Osteocyte (in vitro differentiated cells): ENCODE results near the gene PIGBOS1. TPM values are rescaled to one million over a fixed set of nuclear protein-coding genes. Genes with fewer than 3 reads are reported as not detected.
"Not testable (repeated sequence)": the region's sequence is repeated elsewhere in the genome, so short reads cannot be mapped to it uniquely, and the experiment has no call there.

Experiments
- DNase-seq: peaks from one replicate; pipeline ENCODE4 v3.0.0; 2021; ENCODE audit warnings: mixed read lengths; ENCODE audit not compliant: unreplicated experiment; ENCODE audit errors: extremely low spot score
- H3K27ac Mint-ChIP-seq: one replicate; pipeline ENCODE4 v1.8.0; 2021; ENCODE audit warnings: mild to moderate bottlenecking, mixed read lengths; ENCODE audit not compliant: unreplicated experiment
- H3K27me3 Mint-ChIP-seq: one replicate; pipeline ENCODE4 v1.8.0; 2021; ENCODE audit warnings: mixed read lengths; ENCODE audit not compliant: unreplicated experiment
- H3K36me3 Mint-ChIP-seq: one replicate; pipeline ENCODE4 v1.8.0; 2021; ENCODE audit warnings: mixed read lengths; ENCODE audit not compliant: unreplicated experiment
- H3K4me1 Mint-ChIP-seq: one replicate; pipeline ENCODE4 v1.8.0; 2021; ENCODE audit warnings: mixed read lengths; ENCODE audit not compliant: unreplicated experiment
- H3K4me3 Mint-ChIP-seq: one replicate; pipeline ENCODE4 v1.8.0; 2021; ENCODE audit warnings: mild to moderate bottlenecking, moderate library complexity, mixed read lengths; ENCODE audit not compliant: unreplicated experiment
- H3K9me3 Mint-ChIP-seq: one replicate; pipeline ENCODE4 v1.8.0; 2021; ENCODE audit warnings: mixed read lengths; ENCODE audit not compliant: unreplicated experiment
- total RNA-seq: library from RNA; stranded (reverse); gene quantifications from 2 replicates; pipeline ENCODE4 v1.2.1, GENCODE V29; 2021
- TF ChIP-seq, protein P1 (sequence below): fragments of 200-600 bp; sonication (generic); IDR thresholded peaks from 2 replicates; pipeline ENCODE4 v1.5.0; 2021; ENCODE audit warnings: antibody characterized with exemption, mild to moderate bottlenecking, moderate library complexity

PIGBOS1 gene
- total RNA-seq, 1 donor from 2014 or later, result 14.6 TPM

DNA sequence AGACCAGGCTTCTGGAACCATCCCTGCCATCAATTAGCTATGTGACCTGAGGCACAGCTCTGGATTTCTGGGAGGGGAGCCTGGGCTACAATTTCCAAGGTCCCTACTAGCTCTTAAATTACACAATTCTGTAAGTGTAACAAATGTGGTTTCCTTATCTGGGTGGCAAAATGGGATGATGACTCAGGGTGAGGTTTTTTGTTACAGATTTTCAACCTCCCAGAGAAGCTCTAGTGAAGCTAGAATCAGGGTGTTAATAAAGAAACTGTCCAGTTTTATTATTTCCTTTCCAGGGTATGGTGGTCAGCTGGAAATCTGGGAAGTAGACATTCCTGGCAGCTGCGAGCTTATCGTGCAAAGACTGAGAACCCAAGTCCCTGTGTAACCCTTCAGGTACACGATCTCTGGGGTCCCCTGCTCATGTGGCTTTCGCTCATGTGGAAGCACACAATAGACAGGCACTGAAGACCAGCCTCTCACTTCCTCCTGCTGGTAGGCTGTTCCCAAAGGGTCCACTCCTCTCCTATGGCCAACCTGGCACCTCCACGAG lies 36.6 kb downstream of the PIGBOS1 start:
- DNase-seq, result no peak
- Mint-ChIP-seq H3K27me3 (no peaks in the 10 kb centered on the region), H3K36me3 (no peaks in the 10 kb centered on the region), H3K4me3 (no peak overlapping the region), H3K27ac (no peak overlapping the region), H3K4me1 (peaks cover 15% of the 10 kb centered on the region), H3K9me3 (no peaks in the 10 kb centered on the region)
- TF ChIP-seq, protein P1, sequence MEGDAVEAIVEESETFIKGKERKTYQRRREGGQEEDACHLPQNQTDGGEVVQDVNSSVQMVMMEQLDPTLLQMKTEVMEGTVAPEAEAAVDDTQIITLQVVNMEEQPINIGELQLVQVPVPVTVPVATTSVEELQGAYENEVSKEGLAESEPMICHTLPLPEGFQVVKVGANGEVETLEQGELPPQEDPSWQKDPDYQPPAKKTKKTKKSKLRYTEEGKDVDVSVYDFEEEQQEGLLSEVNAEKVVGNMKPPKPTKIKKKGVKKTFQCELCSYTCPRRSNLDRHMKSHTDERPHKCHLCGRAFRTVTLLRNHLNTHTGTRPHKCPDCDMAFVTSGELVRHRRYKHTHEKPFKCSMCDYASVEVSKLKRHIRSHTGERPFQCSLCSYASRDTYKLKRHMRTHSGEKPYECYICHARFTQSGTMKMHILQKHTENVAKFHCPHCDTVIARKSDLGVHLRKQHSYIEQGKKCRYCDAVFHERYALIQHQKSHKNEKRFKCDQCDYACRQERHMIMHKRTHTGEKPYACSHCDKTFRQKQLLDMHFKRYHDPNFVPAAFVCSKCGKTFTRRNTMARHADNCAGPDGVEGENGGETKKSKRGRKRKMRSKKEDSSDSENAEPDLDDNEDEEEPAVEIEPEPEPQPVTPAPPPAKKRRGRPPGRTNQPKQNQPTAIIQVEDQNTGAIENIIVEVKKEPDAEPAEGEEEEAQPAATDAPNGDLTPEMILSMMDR, result no peak

DNA sequence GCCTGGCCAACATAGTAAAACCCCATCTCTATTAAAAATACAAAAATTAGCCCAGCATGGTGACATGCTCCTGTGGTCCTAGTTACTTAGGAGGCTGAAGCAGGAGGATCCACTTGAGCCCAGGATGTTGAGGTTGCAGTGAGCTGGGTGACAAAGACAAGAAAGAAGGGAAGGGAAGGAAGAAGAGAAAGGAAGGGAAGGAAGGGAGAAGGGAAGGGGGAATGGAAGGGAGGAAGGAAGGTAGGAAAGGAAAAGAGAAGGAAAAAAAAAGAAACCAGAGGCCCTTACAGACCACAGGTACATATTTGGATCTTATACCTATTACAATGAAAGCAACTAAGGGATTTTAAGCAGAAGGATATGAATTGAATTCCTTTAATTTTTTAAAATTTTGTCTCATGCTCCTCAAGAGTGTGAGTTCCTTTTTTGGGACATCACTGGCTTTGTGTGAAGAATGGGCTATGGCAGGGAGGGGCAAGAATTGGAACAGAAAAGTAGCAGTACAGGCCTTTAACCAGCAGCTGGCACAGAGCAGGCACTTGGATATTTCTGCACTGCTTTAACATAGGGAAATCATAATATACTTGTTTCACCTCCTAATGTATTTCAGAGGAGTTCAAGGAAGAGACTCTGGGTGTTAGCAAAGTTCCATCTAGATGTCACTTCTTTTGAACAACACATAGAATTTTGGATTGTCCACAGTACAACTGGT lies 37.2 kb downstream of the PIGBOS1 start:
- Mint-ChIP-seq H3K9me3 (no peaks in the 10 kb centered on the region), H3K4me3 (no peak overlapping the region), H3K36me3 (no peaks in the 10 kb centered on the region), H3K4me1 (peaks cover 15% of the 10 kb centered on the region), H3K27me3 (no peaks in the 10 kb centered on the region), H3K27ac (no peak overlapping the region)
- TF ChIP-seq, protein P1, result no peak
- DNase-seq, result no peak

GRCh38 chr15:55280589-55280988 lies 38.3 kb downstream of the PIGBOS1 start:
- H3K27ac Mint-ChIP-seq, H3K4me3 Mint-ChIP-seq, DNase-seq, H3K36me3 Mint-ChIP-seq, H3K27me3 Mint-ChIP-seq, H3K9me3 Mint-ChIP-seq: not testable (repeated sequence)
- peaks cover 15% of the 10 kb centered on the region for H3K4me1 Mint-ChIP-seq

DNA sequence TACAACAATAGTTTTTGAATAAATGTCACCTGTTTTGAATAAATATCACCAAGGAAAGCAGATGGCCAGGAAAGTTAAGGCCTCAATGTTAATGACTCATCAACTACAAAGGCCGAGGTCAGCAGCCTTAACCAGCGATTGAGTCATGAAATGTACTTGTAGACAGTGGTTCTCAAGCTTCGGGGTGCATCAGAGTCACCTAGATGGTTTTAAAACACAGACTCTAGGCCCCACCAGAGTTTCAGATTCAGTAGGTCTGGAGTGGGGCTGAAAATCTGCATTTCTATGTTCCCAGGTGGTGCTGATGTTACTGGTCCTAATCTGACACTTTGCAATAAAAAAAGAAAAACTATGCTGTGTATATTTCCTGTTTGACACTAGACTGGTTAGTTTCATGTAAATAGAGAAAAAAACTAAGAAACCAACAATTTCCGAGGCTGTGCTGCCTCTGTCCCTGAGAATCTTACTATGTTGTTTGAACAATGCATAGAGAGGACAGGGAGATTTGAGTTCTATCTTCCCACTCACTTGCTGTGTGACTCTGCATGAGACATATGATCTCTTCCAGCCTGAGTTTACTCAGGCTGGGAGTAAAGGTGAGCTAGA lies 39.1 kb downstream of the PIGBOS1 start:
- Mint-ChIP-seq H3K27ac (no peak overlapping the region), H3K36me3 (no peaks in the 10 kb centered on the region), H3K4me1 (peaks cover 15% of the 10 kb centered on the region), H3K27me3 (no peaks in the 10 kb centered on the region), H3K4me3 (no peak overlapping the region), H3K9me3 (no peaks in the 10 kb centered on the region)
- TF ChIP-seq, protein P1, result no peak
- no peak for DNase-seq

GRCh38 chr15:55279100-55279745 lies 39.7 kb downstream of the PIGBOS1 start:
- H3K4me1 Mint-ChIP-seq, result peaks cover 15% of the 10 kb centered on the region
- no peaks in the 10 kb centered on the region for H3K36me3 Mint-ChIP-seq
- H3K27ac Mint-ChIP-seq, result no peak overlapping the region
- no peak for DNase-seq
- TF ChIP-seq, protein P1, result no peak
- no peaks in the 10 kb centered on the region for H3K9me3 Mint-ChIP-seq
- H3K27me3 Mint-ChIP-seq, result no peaks in the 10 kb centered on the region
- no peak overlapping the region for H3K4me3 Mint-ChIP-seq
